HepG2 (cell line): ENCODE measurements around the gene INTS2. TPM values are rescaled to one million over a fixed set of nuclear protein-coding genes. Genes with fewer than 3 reads are reported as not detected.

Source experiments
- ATAC-seq: fragments of 200-7000 bp; cut with Tn5 transposase; 3 replicates; pipeline ENCODE4 v1.9.1; 2020; ENCODE audit warnings: mild to moderate bottlenecking, moderate library complexity
- BruUV-seq: library from RNA; stranded (reverse); fragments of 400-500 nt; replicated peaks from 2 replicates; lab custom pipeline; 2021; lab: Mats Ljungman, UMichigan
- CTCF ChIA-PET: fragments of 300-600 bp; formaldehyde crosslinking; extraction: SDS; loops from one replicate; lab custom pipeline; 2021; ENCODE audit warnings: low total read pairs, inconsistent platforms, low intra/inter-chr PET ratio; lab: Yijun Ruan, JAX
- POLR2A ChIA-PET: fragments of 350-600 bp; sonication (Branson Sonifier 250); formaldehyde crosslinking; loops from one replicate; lab custom pipeline; 2020; ENCODE audit warnings: antibody characterized with exemption, inconsistent platforms; lab: Yijun Ruan, JAX
- DNase-seq: peaks from one replicate; pipeline ENCODE4 v3.0.0-alpha.2; 2015; ENCODE audit warnings: low spot score
- FAIRE-seq: peaks from 3 replicates; lab custom pipeline; 2011; peaks lifted over from hg19 to GRCh38; lab: Jason Lieb, UNC
- H2AFZ ChIP-seq: one replicate; pipeline ENCODE4 v1.6.1; 2011; ENCODE audit warnings: low read length, inconsistent platforms
- H3K27ac ChIP-seq: fragments of 300-600 bp; 3 replicates; pipeline ENCODE4 v1.8.0; 2011; ENCODE audit warnings: mixed run types, mild to moderate bottlenecking, mixed read lengths, low read length, inconsistent platforms; ENCODE audit not compliant: insufficient read depth; ENCODE audit errors: extremely low read length
- H3K27me3 ChIP-seq, 2 experiments: fragments of 200-600 bp in 1 of 2; 2 replicates in 1 of 2; 3 replicates in 1 of 2; pipeline versions ENCODE4 v1.6.0 to v1.8.0; 2011; ENCODE audit warnings: low read length in 2 of 2, mild to moderate bottlenecking in 2 of 2, moderate library complexity in 2 of 2, inconsistent platforms in 1 of 2; ENCODE audit not compliant: insufficient read depth in 2 of 2, control insufficient read depth in 1 of 2
- H3K36me3 ChIP-seq, 2 experiments: fragments of 200-600 bp in 1 of 2; replicated peaks in 1 of 2; 2 replicates in 1 of 2; 3 replicates in 1 of 2; pipeline versions ENCODE4 v1.5.1 to v1.8.0; 2011; ENCODE audit warnings: low read length in 2 of 2, inconsistent platforms in 1 of 2; ENCODE audit not compliant: insufficient read depth in 2 of 2, control insufficient read depth in 1 of 2
- H3K4me1 ChIP-seq: 2 replicates; pipeline ENCODE4 v1.5.1; 2012; ENCODE audit warnings: low read length, inconsistent platforms; ENCODE audit not compliant: insufficient read depth
- H3K4me2 ChIP-seq: 2 replicates; pipeline ENCODE4 v1.6.0; 2011; ENCODE audit warnings: low read depth, low read length, inconsistent platforms
- H3K4me3 ChIP-seq, 3 experiments: fragments of 200-600 bp in 1 of 3; sonication (generic), shearing (Covaris generic) in 1 of 3; replicated peaks in 1 of 3; 2 replicates each; pipeline ENCODE4 v1.5.1; 2011 to 2016; ENCODE audit warnings: low read length in 3 of 3, inconsistent platforms in 2 of 3, low read depth in 2 of 3, mild to moderate bottlenecking in 2 of 3, control low read depth in 1 of 3, mixed read lengths in 1 of 3; ENCODE audit not compliant: insufficient read depth in 1 of 3
- H3K79me2 ChIP-seq: one replicate; pipeline ENCODE4 v1.6.1; 2011; ENCODE audit warnings: low read length, inconsistent platforms; ENCODE audit not compliant: insufficient read depth
- H3K9ac ChIP-seq: 2 replicates; pipeline ENCODE4 v1.6.0; 2011; ENCODE audit warnings: mild to moderate bottlenecking, low read depth, low read length, inconsistent platforms; ENCODE audit not compliant: insufficient read depth
- H3K9me3 ChIP-seq: 2 replicates; pipeline ENCODE4 v1.5.1; 2012; ENCODE audit warnings: mild to moderate bottlenecking, low read length
- H4K20me1 ChIP-seq: 2 replicates; pipeline ENCODE4 v1.6.0; 2011; ENCODE audit warnings: inconsistent platforms, mild to moderate bottlenecking, low read length, moderate library complexity; ENCODE audit not compliant: insufficient read depth
- MBD4 ChIP-seq: IDR thresholded peaks from 2 replicates; pipeline ENCODE4 v1.6.1; 2012; ENCODE audit warnings: low read length, inconsistent platforms, borderline replicate concordance
- ZBTB44 ChIP-seq: sonication (generic); formaldehyde crosslinking; IDR thresholded peaks from 2 replicates; pipeline ENCODE4 v1.4.0; 2020; ENCODE audit warnings: missing genetic modification reagents
- WGBS: methylation state at CpG from one replicate; pipeline ENCODE4 v1.1.6; 2017; ENCODE audit warnings: low lambda C conversion rate; 5-methylcytosine and 5-hydroxymethylcytosine counted together
- in situ Hi-C: cut with HindIII; loops from 2 replicates; pipeline ENCODE4 v1.10.0; 2017; ENCODE audit warnings: low pct_unique_long_range_greater_than_20kb; ENCODE audit not compliant: extremely low pct_ligation_motif_present
- intact Hi-C: fragments of 100-400 bp; cut with micrococcal nuclease; formaldehyde crosslinking; loops from one replicate; pipeline ENCODE4 v1.10.0; 2022; ENCODE audit not compliant: unreplicated experiment
- polyA plus RNA-seq, 8 experiments: library from polyadenylated mRNA; depleted of rRNA in 3 of 8; stranded (reverse) in 7 of 8; unstranded in 1 of 8; fragments of >200 nt; fragmentation: Illumina TruSeq in 4 of 8; extraction: Trizol in 4 of 8; gene quantifications; 2 replicates each; pipeline versions ENCODE4 v1.2.1 to v1.2.3, GENCODE V29; 2011 to 2016; ENCODE audit warnings: low read depth in 4 of 8, missing spikeins in 1 of 8, mixed read lengths in 1 of 8; ENCODE audit not compliant: insufficient read depth in 1 of 8
- total RNA-seq, 5 experiments: library from RNA; depleted of rRNA; stranded (reverse); fragments of >200 nt; fragmentation: Illumina TruSeq; extraction: Trizol; gene quantifications; 2 replicates each; pipeline ENCODE4 v1.2.3, GENCODE V29; 2016; ENCODE audit warnings: low read depth in 1 of 5
- TF ChIP-seq, protein P1 (sequence below): sonication (generic); formaldehyde crosslinking; IDR thresholded peaks from 2 replicates; pipeline ENCODE4 v1.5.0; 2020; ENCODE audit warnings: mild to moderate bottlenecking, missing genetic modification reagents

Gene INTS2
- total and polyA plus RNA-seq, 2 of the 13 experiments (the other 11 are each of a cell fraction or from before 2014, with no cell fraction given), result 20.5 to 30.2 TPM

DNA sequence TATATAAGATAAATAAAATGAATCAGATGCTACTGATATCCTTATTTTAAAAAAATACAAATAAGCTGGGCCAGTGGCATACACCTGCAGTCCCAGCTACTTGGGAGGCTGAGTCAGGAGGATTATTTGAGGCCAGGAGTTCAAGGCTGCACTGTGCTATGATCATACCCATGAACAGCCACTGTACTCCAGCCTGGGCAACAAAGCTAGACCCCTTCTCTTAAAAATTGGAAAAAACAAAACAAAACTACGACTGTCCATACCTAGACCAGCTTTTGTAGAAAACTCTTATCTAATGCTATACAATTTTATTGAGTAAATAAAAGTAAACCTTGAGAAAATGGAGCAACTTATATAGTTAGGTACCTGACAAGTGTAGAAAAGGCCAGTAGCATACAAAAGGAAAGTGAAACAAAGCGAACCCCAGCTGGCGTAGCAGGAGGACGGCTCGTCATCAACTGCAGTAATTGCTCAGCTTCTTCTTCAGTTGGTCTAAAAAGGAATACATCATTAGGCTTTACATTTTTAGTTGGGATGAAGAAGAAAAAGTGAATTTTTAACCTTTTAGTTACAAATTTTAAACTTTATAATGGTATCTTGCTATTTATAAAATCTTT, 23.6 kb downstream of the INTS2 start:
- Histone ChIP-seq H3K4me1 (no peaks in the 10 kb centered on the region), H2AFZ (no peak overlapping the region), H3K9ac (no peak overlapping the region), H3K27ac (no peak overlapping the region), H3K4me3 (no peak overlapping the region), H3K9me3 (no peaks in the 10 kb centered on the region), H3K27me3 (no peaks in the 10 kb centered on the region), H3K4me2 (no peak overlapping the region), H3K36me3 (peaks cover 30 to 79% of the 10 kb centered on the region in 2 experiments), H3K79me2 (no peaks in the 10 kb centered on the region), H4K20me1 (no peaks in the 10 kb centered on the region)
- intact Hi-C loops, result no loop called here
- no peak for ATAC-seq
- WGBS, result 99% methylated on average over 5 of the region's 5 CpGs
- no peak for DNase-seq
- ChIA-PET POLR2A (no interaction called here), CTCF (no interaction called here)
- no peak for FAIRE-seq
- TF ChIP-seq MBD4 (no peak), ZBTB44 (no peak)
- TF ChIP-seq, protein P1, sequence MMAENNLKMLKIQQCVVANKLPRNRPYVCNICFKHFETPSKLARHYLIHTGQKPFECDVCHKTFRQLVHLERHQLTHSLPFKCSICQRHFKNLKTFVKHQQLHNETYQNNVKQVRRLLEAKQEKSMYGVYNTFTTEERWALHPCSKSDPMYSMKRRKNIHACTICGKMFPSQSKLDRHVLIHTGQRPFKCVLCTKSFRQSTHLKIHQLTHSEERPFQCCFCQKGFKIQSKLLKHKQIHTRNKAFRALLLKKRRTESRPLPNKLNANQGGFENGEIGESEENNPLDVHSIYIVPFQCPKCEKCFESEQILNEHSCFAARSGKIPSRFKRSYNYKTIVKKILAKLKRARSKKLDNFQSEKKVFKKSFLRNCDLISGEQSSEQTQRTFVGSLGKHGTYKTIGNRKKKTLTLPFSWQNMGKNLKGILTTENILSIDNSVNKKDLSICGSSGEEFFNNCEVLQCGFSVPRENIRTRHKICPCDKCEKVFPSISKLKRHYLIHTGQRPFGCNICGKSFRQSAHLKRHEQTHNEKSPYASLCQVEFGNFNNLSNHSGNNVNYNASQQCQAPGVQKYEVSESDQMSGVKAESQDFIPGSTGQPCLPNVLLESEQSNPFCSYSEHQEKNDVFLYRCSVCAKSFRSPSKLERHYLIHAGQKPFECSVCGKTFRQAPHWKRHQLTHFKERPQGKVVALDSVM (CRISPR knock-in tag), result 0 out of 2 replicates have a peak, but pooled peaks have one; percentile 30
- no TSS peak for BruUV-seq
- in situ Hi-C loops, result no loop called here
